Small intestine (tissue), 7 donors: ENCODE measurements around the gene CLDN24. TPM values are rescaled to one million over a fixed set of nuclear protein-coding genes. Genes with fewer than 3 reads are reported as not detected.

Experiments
- DNase-seq, 2 donors: peaks; one replicate each; pipeline versions ENCODE4 v3.0.0 to v3.0.0-alpha.2; 2013
- FAIRE-seq: peaks from 2 replicates; lab custom pipeline; 2012; peaks lifted over from hg19 to GRCh38; lab: Jason Lieb, UNC
- H3K27ac ChIP-seq, 3 donors: one replicate each; pipeline ENCODE4 v1.5.1; 2013; ENCODE audit warnings: low read length in 2 of 3, mild to moderate bottlenecking in 2 of 3, control low read depth in 1 of 3, inconsistent platforms in 1 of 3, low read depth in 1 of 3, moderate library complexity in 1 of 3
- H3K27me3 ChIP-seq, 3 donors: one replicate each; pipeline ENCODE4 v1.6.1; 2013; ENCODE audit warnings: low read length in 3 of 3, inconsistent platforms in 1 of 3; ENCODE audit not compliant: control insufficient read depth in 3 of 3, insufficient read depth in 3 of 3
- H3K36me3 ChIP-seq, 3 donors: one replicate each; pipeline ENCODE4 v1.6.1; 2013; ENCODE audit warnings: low read length in 3 of 3, inconsistent platforms in 1 of 3, low read depth in 1 of 3, mild to moderate bottlenecking in 1 of 3, moderate library complexity in 1 of 3; ENCODE audit not compliant: control insufficient read depth in 3 of 3, insufficient read depth in 2 of 3
- H3K4me1 ChIP-seq, 3 donors: one replicate each; pipeline ENCODE4 v1.6.1; 2013; ENCODE audit warnings: low read length in 2 of 3, inconsistent platforms in 1 of 3, low read depth in 1 of 3, mild to moderate bottlenecking in 1 of 3, moderate library complexity in 1 of 3; ENCODE audit not compliant: control insufficient read depth in 3 of 3, insufficient read depth in 2 of 3
- H3K4me3 ChIP-seq, 3 donors: one replicate each; pipeline ENCODE4 v1.5.1; 2013; ENCODE audit warnings: low read length in 3 of 3, control low read depth in 1 of 3, inconsistent platforms in 1 of 3, low read depth in 1 of 3, mild to moderate bottlenecking in 1 of 3, moderate library complexity in 1 of 3
- H3K9me3 ChIP-seq, 2 donors: one replicate each; pipeline ENCODE4 v1.6.1; 2013; ENCODE audit warnings: low read depth in 1 of 2, low read length in 1 of 2; ENCODE audit not compliant: control insufficient read depth in 2 of 2, insufficient read depth in 1 of 2
- WGBS, 3 donors: extraction: QIAGEN DNeasy Blood & Tissue Kit; methylation state at CpG; one replicate each; pipeline ENCODE4 v1.1.7; 2013; 5-methylcytosine and 5-hydroxymethylcytosine counted together
- polyA plus RNA-seq, 4 donors: library from polyadenylated mRNA; stranded (reverse) in 3 of 4; unstranded in 1 of 4; fragments of 200-250 nt in 3 of 4; fragments of 120-200 nt in 1 of 4; gene quantifications; one replicate each; pipeline versions ENCODE4 v1.2.1 to v1.2.3, GENCODE V29; 2013
- donor health status: healthy with polysubstance abuse.
- donor health status: control.
- donor health status: control.
- donor health status: Bipolar disorder and iron deficiency.
- donor health status: healthy.

The CLDN24 gene
- polyA plus RNA-seq, 4 donors, result not detected

DNA sequence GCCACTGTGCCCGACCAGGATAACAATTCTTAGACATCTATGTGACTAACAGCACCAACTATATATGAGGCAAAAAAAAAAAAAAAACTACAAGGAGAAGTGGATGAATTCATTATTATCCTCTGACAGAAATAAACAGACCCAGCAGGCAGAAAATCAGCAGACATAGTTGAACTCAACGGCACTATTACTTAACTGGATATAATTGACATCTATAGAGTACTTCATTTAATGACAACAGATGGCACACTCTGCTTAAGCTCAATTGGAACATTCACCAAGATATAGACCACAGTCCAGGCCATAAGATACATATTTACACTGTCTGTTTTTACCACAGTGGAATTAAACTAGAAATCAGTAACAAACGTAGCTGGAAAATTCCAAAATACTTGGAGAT lies 15.4 kb downstream of the CLDN24 start:
- Histone ChIP-seq H3K36me3 (no peaks in the 10 kb centered on the region), H3K4me3 (no peak overlapping the region), H3K4me1 (no peaks in the 10 kb centered on the region), H3K9me3 (no peaks in the 10 kb centered on the region), H3K27me3 (no peaks in the 10 kb centered on the region), H3K27ac (no peak overlapping the region)
- 53 to 82% (median 78%) methylated on average over 3 of the region's 3 CpGs for WGBS, 3 donors
- no peak for FAIRE-seq
- DNase-seq, result peak in 1 of 2 donors; percentile 4

DNA sequence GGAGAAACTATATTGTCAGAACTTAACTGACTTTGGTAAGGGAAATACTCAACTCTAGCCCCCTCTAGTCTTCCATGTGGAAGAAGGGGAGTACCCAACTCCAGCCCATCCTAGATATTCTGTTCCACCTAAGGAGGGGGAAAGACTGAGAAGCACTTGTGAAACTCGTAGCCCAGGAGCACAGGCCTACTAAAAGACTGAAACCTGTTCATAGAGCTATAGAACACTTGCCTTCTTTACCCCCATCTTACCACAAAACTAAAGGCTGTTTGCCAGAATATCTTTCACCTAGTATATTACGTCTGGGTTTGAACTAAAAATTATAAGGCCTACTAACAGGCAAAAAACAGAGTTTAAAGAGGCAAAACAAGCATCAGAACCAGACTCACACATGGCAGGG lies 17.7 kb downstream of the CLDN24 start:
- Histone ChIP-seq H3K9me3 (no peaks in the 10 kb centered on the region), H3K36me3 (no peaks in the 10 kb centered on the region), H3K27ac (no peak overlapping the region), H3K4me1 (no peaks in the 10 kb centered on the region), H3K27me3 (no peaks in the 10 kb centered on the region), H3K4me3 (no peak overlapping the region)
- 79 to 90% (median 84%) methylated on average over 2 of the region's 2 CpGs for WGBS, 3 donors
- FAIRE-seq, result no peak
- no peak for DNase-seq

GRCh38 chr4:183304067-183304466 lies 18.2 kb downstream of the CLDN24 start:
- WGBS, 3 donors, result 93 to 99% (median 94%) methylated on average over 4 of the region's 4 CpGs
- H3K4me3 ChIP-seq, result no peak overlapping the region
- DNase-seq, result no peak
- no peaks in the 10 kb centered on the region for H3K9me3 ChIP-seq
- H3K27me3 ChIP-seq, result no peaks in the 10 kb centered on the region
- no peak for FAIRE-seq
- H3K36me3 ChIP-seq, result peaks cover 0 to 2% (median 0%) of the 10 kb centered on the region in 3 donors
- H3K4me1 ChIP-seq, result no peaks in the 10 kb centered on the region
- H3K27ac ChIP-seq, result no peak overlapping the region

GRCh38 chr4:183303301-183303700 lies 18.9 kb downstream of the CLDN24 start:
- H3K9me3 ChIP-seq, result no peaks in the 10 kb centered on the region
- H3K27ac ChIP-seq, result no peak overlapping the region
- DNase-seq, result no peak
- H3K27me3 ChIP-seq, result no peaks in the 10 kb centered on the region
- no peaks in the 10 kb centered on the region for H3K4me1 ChIP-seq
- FAIRE-seq, result peak; percentile 53
- H3K4me3 ChIP-seq, result no peak overlapping the region
- WGBS, 3 donors, result 90 to 95% (median 91%) methylated on average over 4 of the region's 4 CpGs
- H3K36me3 ChIP-seq, result peaks cover 0 to 2% (median 0%) of the 10 kb centered on the region in 3 donors

GRCh38 chr4:183300655-183301054 lies 21.6 kb downstream of the CLDN24 start:
- no peak overlapping the region for H3K4me3 ChIP-seq
- no peaks in the 10 kb centered on the region for H3K4me1 ChIP-seq
- H3K27ac ChIP-seq, result no peak overlapping the region
- WGBS, 3 donors, result 77 to 89% (median 84%) methylated on average over 5 of the region's 5 CpGs
- FAIRE-seq, result no peak
- no peaks in the 10 kb centered on the region for H3K27me3 ChIP-seq
- no peak for DNase-seq
- H3K36me3 ChIP-seq, result peaks cover 0 to 9% (median 0%) of the 10 kb centered on the region in 3 donors
- no peaks in the 10 kb centered on the region for H3K9me3 ChIP-seq

- Histone ChIP-seq H3K9me3 (no peaks in the 10 kb centered on the region), H3K4me3 (no peak overlapping the region), H3K27ac (no peak overlapping the region), H3K36me3 (peaks cover 0 to 11% (median 0%) of the 10 kb centered on the region in 3 donors), H3K4me1 (no peaks in the 10 kb centered on the region), H3K27me3 (no peaks in the 10 kb centered on the region)
- DNase-seq (no peak), FAIRE-seq (no peak)
- 70 to 79% (median 73%) methylated on average over 6 of the region's 6 CpGs for WGBS, 3 donors
These were observed 22.2 kb downstream of the CLDN24 start for GRCh38 chr4:183300070-183300469.

DNA sequence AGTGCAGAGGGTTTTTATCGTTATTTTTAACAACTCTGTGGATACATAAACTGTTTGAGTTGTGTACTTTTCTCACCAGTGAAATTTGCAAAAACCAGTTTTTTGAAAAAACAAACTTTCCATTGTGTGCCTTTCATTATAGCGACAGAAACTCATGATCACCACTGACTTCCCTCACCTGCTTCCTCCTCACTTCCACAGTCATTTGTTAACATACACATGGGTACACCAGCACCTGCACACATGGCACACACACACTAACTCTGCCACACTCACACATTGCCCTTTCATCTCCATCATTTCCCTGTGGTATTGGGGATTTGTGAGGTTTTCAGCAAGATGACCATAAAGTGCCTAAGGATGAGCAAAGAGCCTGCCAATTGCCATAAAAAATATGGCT lies 22.8 kb downstream of the CLDN24 start:
- H3K27me3 ChIP-seq, result no peaks in the 10 kb centered on the region
- no peak overlapping the region for H3K4me3 ChIP-seq
- H3K27ac ChIP-seq, result no peak overlapping the region
- peaks cover 0 to 11% (median 0%) of the 10 kb centered on the region in 3 donors for H3K36me3 ChIP-seq
- H3K9me3 ChIP-seq, result no peaks in the 10 kb centered on the region
- H3K4me1 ChIP-seq, result no peaks in the 10 kb centered on the region
- 52 to 84% (median 74%) methylated on average over 2 of the region's 2 CpGs for WGBS, 3 donors
- DNase-seq, result no peak
- FAIRE-seq, result no peak

DNA sequence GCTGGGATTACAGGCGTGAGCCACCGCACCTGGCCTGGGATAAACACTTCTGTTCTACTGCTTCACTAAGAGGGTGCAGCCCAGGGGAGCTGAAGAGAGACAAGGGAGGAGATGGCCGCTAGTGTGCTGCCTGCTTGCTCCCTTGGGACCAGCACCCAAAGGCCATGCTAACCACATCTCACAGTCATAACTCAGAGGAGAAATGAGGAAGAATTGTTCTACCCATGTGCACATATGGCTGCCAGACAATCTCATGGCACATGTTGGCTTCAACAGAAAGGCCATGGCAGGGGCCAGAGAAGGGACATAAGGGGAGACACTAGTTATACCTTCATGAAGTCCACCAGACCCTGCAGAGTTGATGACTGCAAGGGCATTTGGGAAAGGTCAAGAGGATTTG lies 24.6 kb downstream of the CLDN24 start:
- WGBS, 3 donors, result 91 to 92% (median 92%) methylated on average over 3 of the region's 3 CpGs
- Histone ChIP-seq H3K36me3 (peaks cover 0 to 11% (median 0%) of the 10 kb centered on the region in 3 donors), H3K9me3 (no peaks in the 10 kb centered on the region), H3K4me3 (no peak overlapping the region), H3K4me1 (no peaks in the 10 kb centered on the region), H3K27me3 (no peaks in the 10 kb centered on the region), H3K27ac (no peak overlapping the region)
- DNase-seq, result no peak
- FAIRE-seq, result no peak

- DNase-seq, result no peak
- Histone ChIP-seq H3K27me3 (no peaks in the 10 kb centered on the region), H3K9me3 (no peaks in the 10 kb centered on the region), H3K4me1 (no peaks in the 10 kb centered on the region), H3K4me3 (no peak overlapping the region), H3K27ac (no peak overlapping the region), H3K36me3 (peaks cover 0 to 14% (median 0%) of the 10 kb centered on the region in 3 donors)
- WGBS, 3 donors, result 92% methylated on average over 10 of the region's 10 CpGs
- no peak for FAIRE-seq
These were observed 26.5 kb downstream of the CLDN24 start for GRCh38 chr4:183295711-183296110.
